ENCODE measurements around the gene DAP.

- TF ChIP-seq CTCF (IDR thresholded peaks at IDR 0.05 in 4 of 5, conservative IDR thresholded peaks at IDR 0.05 in 1 of 5) (no peak), POLR2A (IDR thresholded peaks at IDR 0.05) (no peak)
These were observed 93.5 kb downstream of the DAP start for GRCh38 chr5:10667431-10668057.
